HUDEP-2 (cell line): ENCODE results near the gene DHRS7C.

Experiments used
- DNase-seq, 76 experiments: peaks; one replicate each; lab custom pipeline; 2025; ENCODE audit not compliant: unreplicated experiment in 76 of 76; lab: John Stamatoyannopoulos, UW

DHRS7C gene

DNA sequence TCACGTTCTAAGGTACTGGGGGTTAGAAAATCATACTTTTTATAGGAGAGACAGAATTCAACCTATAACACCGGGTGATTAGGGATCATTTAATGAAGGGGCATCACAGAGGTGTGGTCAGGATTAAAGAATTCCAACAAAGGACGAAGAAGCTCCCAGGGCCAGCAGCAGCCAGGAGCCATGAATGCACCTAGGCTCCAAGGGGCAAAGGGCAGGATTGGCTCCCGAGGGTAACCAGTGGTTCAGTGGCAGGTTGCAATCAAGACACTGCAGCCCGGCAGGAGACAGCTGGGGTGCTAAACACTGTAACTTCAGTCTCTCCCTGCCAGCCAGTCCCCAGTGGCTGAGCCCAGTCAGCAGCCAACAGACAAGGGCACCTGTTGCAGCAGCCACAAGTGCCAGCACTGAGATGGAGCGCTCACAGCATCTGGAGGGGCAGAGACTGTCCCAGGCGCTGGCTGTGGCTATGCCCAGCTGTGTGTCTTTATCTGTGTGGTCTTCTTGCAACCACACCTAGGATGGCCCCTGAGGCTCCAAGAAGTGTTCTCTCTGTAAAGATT, 23.9 kb downstream of the DHRS7C start:
- no peak for DNase-seq

DNA sequence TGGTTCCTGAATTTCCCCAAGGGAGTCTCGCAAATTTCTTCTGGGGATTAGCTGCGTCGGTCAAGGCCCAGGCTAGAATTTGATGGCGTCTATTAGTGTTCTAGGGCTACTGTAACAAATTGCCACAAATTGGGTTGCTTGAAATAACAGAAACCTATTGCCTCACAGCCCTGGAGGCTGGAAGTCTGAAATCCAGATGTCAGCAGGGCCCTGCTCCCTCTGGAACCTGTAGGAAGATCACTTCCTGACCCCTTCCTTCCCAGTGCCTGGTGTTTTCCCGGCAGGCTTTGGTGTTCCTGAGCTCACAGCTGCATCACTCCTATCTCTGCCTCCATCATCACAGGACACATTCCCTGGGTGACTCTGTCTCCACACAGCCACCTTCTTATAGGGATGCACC, 24.4 kb downstream of the DHRS7C start:
- no peak for DNase-seq

DNA sequence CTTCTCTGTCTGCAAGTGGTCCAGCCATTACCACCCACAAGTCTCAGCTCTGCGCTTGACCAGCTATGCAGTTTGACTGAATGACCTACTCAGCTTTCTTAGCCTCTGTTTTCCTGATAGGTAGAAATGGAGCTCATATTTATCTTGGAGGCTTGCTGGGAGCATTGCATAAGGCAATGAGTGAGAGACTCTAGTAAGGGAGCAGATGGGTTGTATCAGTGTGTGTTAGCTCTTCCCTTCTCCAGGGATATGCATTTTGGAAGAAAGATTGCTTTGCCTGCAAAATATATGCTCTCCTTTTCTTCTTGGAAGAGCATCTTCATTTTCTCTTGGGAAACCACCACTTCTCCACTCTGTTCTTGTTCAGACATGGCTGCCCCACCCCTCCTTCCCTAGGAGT, 26.1 kb downstream of the DHRS7C start:
- DNase-seq, result no peak

DNA sequence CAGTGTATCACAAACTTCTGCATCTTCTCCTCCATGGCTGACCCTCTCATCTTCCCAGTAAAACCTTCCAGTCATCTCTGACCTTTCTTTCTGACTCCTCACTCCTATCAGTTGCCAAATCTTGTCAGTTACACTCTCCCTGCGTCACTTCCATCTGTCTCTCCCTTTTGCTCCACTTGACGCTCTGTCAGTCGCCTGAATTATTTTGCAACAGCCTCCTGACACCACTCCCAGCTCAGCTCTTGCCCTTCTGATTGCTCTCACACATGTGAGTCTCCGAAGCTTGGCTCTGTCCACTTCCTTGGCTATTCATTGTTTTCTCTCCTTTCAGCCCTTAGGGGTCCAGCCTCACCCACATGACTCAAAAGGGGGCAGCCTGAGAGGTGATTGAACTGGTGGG, 27.7 kb downstream of the DHRS7C start:
- DNase-seq, result no peak

DNA sequence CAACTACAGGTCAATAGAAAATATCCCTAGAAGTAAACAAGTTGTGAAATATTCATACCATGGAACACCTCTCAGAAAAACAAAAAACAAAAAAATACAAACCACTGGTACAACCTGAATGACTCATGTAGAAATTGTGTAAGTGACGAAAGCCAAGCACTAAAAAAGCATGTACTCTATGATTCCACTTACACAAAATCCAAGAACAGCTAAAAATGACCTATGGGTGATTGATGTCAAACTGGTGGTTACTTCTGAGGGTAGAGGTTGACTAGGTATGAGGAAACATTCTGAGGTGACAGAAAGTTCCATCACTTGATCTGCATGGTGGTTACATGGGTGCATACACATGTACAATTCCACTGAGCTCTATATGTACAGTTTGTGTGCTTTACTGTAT, 31.1 kb downstream of the DHRS7C start:
- no peak for DNase-seq

DNA sequence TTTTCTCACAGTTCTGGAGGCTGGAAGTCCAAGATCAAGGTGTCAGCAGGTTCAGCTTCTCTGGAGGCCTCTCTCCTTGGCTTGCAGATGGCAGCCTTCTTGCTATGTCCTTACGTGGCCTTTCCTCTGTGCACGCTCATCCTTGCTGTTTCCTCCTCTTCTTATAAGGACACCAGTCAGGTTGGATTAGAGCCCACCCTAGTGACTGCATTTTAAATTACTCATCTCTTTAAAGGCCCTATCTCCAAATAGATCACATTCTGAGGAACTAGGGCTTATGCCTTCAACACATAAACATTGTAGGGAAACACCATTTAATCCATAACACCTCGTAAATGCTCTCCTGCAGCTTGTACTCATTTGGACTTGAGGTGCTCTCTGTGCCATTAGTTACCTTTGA, 36.3 kb downstream of the DHRS7C start:
- no peak for DNase-seq

DNA sequence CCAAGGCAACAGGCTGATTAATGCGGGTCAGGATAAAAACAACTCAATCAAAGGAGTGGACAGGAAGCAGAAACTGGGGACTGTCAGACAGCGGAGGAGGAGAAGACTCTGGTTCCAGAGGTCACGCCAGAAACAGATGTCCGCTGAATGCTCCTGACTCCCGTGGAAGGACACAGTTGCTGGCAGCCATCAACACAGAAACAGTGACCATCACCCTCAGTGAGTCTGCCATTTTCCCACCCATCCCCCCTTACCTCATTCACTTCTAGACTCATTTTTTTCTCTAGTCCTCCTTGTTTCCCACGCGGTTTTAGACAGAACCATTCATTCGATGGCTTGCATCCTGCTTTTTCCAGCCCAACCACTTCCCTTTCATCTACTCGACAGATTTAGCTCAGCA, 40.9 kb downstream of the DHRS7C start:
- DNase-seq, result no peak

DNA sequence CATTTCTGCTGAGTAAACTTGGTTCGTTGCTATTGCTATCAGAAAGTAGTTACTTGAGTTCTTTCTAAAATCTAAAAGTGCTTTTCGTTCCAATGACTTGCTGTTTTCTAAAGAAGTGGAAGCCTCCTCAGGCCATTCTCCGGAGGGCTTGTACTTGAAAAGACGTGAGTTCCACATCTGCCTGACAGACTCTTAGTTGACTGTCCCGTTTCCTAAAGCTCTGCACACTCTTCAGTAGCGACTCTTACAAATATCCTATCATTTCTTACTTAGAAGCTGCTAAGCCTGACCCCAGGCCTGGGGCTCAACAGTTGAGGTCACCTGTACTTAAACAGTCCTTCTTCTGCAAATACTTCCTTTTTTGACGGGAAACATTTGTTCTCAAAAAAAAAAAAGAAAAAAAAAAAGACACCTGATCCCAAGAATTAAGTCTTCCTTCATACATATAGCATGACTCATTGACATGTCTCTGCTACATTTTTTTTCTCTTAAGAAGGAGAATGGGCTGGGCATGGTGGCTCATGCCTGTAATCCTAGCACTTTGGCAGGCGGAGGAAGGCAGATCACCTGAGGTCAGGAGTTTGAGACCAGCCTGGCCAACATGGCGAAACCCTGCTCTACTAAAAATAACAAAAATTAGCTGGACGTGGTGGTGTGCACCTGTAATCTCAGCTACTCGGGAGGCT, 61.5 kb downstream of the DHRS7C start:
- no peak for DNase-seq

DNA sequence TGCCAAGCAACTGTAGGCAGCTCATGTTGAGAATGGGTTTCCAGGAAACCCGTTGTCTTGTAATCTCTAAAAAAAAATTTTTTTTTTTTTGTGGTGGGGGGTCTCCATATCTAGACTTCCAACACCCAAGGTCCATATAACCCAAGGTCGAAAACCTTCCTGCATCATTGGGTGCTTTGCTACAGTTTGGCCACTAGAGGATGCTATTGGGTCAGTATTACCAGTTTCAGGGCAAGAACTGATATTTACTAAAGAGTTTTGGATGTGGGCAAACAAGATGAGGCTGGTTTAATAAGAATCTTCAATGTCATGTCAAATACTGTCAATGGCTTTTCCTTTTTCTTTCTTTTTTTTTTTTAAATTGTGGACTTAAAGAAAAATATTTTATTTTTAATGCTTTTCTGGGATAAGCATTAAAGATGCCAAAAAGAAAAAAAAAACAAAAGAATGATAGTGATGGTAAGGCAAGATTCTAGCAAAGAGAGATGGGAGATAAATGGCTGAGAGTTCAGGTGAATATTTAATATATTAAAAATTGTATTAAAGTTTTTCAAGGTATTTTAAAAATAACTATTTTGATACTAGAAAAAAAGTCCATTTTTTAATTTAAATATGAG, 62.2 kb downstream of the DHRS7C start:
- DNase-seq, result peak in 26 of 76 experiments; percentile 0 to 62 (median 35)

DNA sequence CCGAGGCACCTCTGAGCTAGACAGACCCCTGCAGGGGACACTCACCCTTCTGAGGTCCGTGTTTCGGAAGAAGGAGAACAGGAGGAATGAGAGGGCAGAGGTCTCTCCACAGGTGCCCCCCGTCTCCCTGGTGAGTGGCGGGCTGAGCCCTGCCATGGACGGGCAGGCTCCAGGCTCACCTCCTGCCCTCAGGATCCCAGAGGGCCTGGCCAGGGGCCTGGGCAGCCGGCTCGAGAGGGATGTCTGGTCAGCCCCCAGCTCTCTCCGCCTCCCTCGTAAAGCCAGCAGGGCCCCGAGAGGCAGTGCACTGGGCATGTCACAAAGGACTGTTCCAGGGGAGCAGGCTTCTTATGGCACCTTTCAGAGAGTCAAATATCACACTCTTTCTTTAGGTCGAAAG, 62.8 kb downstream of the DHRS7C start:
- no peak for DNase-seq

DNA sequence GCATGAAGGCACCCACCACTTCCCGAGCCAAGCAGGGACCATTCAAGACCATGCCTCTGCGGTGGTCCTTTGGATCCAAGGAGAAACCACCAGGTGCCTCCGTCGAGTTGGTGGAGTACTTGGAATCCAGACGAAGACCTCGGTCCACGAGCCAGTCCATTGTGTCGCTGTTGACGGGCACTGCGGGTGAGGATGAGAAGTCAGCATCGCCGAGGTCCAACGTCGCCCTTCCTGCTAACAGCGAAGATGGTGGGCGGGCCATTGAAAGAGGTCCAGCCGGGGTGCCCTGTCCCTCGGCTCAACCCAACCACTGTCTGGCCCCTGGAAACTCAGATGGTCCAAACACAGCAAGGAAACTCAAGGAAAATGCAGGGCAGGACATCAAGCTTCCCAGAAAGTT, 63.4 kb downstream of the DHRS7C start:
- DNase-seq, result no peak

DNA sequence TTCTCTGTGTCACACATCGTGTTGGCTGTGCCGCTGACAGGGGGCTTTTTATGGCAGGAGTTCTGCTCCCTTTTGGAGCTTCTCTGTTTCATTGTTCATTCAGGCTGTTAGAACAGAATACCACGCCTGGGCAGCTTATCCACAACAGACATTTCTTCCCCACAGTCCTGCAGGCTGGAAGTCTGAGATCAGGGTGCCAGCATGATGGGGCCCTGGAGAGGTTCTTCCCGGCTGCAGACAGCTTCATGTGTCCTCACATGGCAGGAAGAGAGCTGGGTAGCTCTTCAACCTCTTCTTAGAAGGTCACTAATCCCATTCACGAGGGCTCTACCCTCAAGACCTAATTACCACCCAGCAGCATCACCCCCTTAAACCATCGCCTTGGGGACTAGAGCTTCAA, 65.1 kb downstream of the DHRS7C start:
- DNase-seq, result no peak

DNA sequence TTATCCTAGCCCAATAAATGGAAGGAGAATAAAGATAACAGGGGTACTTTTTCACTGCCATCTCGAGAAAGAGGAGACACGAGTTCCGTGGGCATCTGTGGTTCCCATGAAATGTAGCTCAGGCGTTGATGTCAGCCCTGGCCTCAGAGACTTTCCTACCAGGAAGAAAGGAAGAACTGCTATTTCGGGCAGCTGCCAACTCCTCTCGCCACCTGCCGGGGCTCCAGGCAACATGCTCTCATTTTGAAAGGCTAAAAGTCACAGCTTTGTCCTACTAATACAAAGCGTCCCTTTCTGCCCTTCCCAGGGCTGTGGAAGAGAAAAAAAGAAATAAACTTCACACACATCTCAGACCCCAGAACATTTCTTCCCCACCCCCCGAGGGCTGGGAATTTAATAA, 65.8 kb downstream of the DHRS7C start:
- peak in 2 of 76 experiments; percentile 2 to 3 for DNase-seq
